Measurements from ENCODE around the gene CGB8.

The CGB8 gene

DNA sequence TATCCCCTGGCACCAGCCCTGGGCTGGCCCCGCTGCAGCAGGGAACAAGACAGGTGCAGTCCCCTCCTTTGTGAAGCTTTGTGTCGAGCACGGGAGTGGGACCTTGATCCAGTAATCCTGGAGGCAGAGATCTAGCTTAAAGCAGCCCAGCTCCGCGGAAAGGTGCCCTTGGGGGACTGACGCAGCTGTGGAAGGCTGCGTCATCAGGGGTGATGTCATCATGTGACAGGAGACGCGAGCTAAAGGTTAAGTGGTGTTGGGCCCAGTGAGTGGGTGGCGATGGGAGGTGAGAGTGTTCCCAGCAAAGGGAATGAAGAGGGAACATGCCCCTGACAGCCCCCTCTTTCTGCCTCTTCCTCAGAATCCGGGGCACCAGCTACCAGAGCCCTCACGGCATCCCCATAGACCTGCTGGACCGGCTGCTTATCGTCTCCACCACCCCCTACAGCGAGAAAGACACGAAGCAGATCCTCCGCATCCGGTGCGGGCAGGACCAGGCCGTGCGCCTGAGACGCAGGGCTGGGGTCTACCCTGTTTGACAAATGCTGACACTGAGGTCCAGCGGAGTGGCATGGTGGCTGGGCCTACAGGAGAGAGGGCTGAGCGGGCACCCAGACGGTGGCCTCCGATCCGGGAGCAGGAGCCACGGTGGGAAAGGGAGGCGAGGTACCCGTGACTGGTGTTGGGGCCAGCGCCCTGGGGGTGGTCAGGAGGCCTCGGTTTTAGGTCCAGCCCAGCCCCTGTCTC is 34.6 kb downstream of the CGB8 start:
- TF ChIP-seq, protein P1, sequence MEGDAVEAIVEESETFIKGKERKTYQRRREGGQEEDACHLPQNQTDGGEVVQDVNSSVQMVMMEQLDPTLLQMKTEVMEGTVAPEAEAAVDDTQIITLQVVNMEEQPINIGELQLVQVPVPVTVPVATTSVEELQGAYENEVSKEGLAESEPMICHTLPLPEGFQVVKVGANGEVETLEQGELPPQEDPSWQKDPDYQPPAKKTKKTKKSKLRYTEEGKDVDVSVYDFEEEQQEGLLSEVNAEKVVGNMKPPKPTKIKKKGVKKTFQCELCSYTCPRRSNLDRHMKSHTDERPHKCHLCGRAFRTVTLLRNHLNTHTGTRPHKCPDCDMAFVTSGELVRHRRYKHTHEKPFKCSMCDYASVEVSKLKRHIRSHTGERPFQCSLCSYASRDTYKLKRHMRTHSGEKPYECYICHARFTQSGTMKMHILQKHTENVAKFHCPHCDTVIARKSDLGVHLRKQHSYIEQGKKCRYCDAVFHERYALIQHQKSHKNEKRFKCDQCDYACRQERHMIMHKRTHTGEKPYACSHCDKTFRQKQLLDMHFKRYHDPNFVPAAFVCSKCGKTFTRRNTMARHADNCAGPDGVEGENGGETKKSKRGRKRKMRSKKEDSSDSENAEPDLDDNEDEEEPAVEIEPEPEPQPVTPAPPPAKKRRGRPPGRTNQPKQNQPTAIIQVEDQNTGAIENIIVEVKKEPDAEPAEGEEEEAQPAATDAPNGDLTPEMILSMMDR (IDR thresholded peaks at IDR 0.05; ENCODE audit: poor library complexity, severe bottlenecking): no peak
- peak; percentile 56 for DNase-seq (ENCODE audit: low spot score)
- peaks cover 38% of the 10 kb centered on the region for H3K36me3 ChIP-seq (ENCODE audit: low read depth)

DNA sequence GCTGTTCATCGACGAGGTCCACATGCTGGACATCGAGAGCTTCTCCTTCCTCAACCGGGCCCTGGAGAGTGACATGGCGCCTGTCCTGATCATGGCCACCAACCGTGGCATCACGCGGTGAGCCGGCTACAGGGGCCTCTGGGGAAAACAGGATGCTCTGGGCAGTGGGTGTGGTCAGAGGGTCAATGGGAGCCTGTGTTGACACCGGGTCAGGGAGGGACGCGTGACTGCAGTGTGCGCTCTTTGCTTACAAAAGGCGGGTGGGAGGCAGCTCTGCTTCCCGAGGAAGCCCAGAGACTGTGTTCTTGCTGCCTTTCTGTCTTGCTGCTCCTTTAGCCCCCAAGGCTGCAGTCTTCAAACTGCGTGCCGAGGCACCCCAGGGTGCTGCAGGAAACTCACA is 37.7 kb downstream of the CGB8 start:
- TF ChIP-seq, protein P1 (IDR thresholded peaks at IDR 0.05; ENCODE audit: poor library complexity, severe bottlenecking): no peak
- Histone ChIP-seq H3K27me3 (ENCODE audit: insufficient read depth, poor library complexity, severe bottlenecking) (no peaks in the 10 kb centered on the region), H3K4me3 (ENCODE audit: severe bottlenecking) (no peak overlapping the region), H3K27ac (ENCODE audit: poor library complexity, severe bottlenecking) (no peak overlapping the region), H3K9me3 (ENCODE audit: severe bottlenecking) (no peaks in the 10 kb centered on the region), H3K36me3 (ENCODE audit: low read depth) (peaks cover 63% of the 10 kb centered on the region), H3K4me1 (ENCODE audit: insufficient read depth, poor library complexity, severe bottlenecking) (no peaks in the 10 kb centered on the region)
- ATAC-seq (ENCODE audit: low read depth): no peak
- no peak for DNase-seq (ENCODE audit: low spot score)

More for the DNA sequence above, 34.6 kb downstream of the CGB8 start:
- H3K4me1 ChIP-seq (ENCODE audit: insufficient read depth, poor library complexity, severe bottlenecking): no peaks in the 10 kb centered on the region
- no peaks in the 10 kb centered on the region for H3K27me3 ChIP-seq (ENCODE audit: insufficient read depth, poor library complexity, severe bottlenecking)
- H3K4me3 ChIP-seq (ENCODE audit: severe bottlenecking): no peak overlapping the region
- H3K27ac ChIP-seq (ENCODE audit: poor library complexity, severe bottlenecking): no peak overlapping the region
- H3K9me3 ChIP-seq (ENCODE audit: severe bottlenecking): no peaks in the 10 kb centered on the region
- ATAC-seq (ENCODE audit: low read depth): no peak

DNA sequence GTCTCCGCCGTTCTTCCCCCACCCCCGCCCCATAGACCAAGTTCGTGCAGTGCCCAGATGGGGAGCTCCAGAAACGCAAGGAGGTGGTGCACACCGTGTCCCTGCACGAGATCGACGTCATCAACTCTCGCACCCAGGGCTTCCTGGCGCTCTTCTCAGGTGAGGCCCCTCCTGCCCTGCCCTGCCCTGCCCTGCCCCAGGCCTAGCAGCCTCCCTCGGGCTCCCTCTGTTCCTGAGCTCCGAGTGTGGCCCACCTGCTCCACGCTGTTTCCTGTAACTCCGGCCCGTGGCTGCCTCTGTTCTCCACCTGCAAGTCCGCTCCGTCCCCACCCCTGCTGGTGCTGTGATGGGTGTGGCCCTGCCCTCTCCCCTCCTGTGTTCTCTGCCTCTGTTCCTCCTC is 38.5 kb downstream of the CGB8 start:
- no peaks in the 10 kb centered on the region for H3K27me3 ChIP-seq (ENCODE audit: insufficient read depth, poor library complexity, severe bottlenecking)
- H3K9me3 ChIP-seq (ENCODE audit: severe bottlenecking): no peaks in the 10 kb centered on the region
- no peak for ATAC-seq (ENCODE audit: low read depth)
- TF ChIP-seq, protein P1 (IDR thresholded peaks at IDR 0.05; ENCODE audit: poor library complexity, severe bottlenecking): no peak
- no peaks in the 10 kb centered on the region for H3K4me1 ChIP-seq (ENCODE audit: insufficient read depth, poor library complexity, severe bottlenecking)
- DNase-seq (ENCODE audit: low spot score): no peak
- no peak overlapping the region for H3K4me3 ChIP-seq (ENCODE audit: severe bottlenecking)
- H3K36me3 ChIP-seq (ENCODE audit: low read depth): peaks cover 67% of the 10 kb centered on the region
- no peak overlapping the region for H3K27ac ChIP-seq (ENCODE audit: poor library complexity, severe bottlenecking)

DNA sequence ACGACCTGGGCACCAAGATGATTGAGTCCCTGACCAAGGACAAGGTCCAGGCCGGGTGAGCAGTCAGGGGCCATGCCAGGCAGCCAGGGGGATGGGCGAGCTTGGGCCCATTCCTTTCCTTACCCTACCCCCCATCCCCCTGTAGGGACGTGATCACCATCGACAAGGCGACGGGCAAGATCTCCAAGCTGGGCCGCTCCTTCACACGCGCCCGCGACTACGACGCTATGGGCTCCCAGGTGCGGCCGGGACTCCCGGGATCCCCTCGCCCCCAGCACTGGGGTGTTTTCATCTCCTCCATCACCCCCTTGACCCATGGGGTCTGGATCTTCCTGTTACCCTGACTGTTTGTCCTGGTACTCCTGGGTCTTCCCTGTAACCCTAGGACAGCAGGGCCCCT is 39.1 kb downstream of the CGB8 start:
- H3K4me1 ChIP-seq (ENCODE audit: insufficient read depth, poor library complexity, severe bottlenecking): no peaks in the 10 kb centered on the region
- no peak overlapping the region for H3K27ac ChIP-seq (ENCODE audit: poor library complexity, severe bottlenecking)
- no peaks in the 10 kb centered on the region for H3K9me3 ChIP-seq (ENCODE audit: severe bottlenecking)
- ATAC-seq (ENCODE audit: low read depth): no peak
- H3K27me3 ChIP-seq (ENCODE audit: insufficient read depth, poor library complexity, severe bottlenecking): no peaks in the 10 kb centered on the region
- H3K36me3 ChIP-seq (ENCODE audit: low read depth): peaks cover 67% of the 10 kb centered on the region
- DNase-seq (ENCODE audit: low spot score): no peak
- H3K4me3 ChIP-seq (ENCODE audit: severe bottlenecking): no peak overlapping the region
- TF ChIP-seq, protein P1 (IDR thresholded peaks at IDR 0.05; ENCODE audit: poor library complexity, severe bottlenecking): no peak

DNA sequence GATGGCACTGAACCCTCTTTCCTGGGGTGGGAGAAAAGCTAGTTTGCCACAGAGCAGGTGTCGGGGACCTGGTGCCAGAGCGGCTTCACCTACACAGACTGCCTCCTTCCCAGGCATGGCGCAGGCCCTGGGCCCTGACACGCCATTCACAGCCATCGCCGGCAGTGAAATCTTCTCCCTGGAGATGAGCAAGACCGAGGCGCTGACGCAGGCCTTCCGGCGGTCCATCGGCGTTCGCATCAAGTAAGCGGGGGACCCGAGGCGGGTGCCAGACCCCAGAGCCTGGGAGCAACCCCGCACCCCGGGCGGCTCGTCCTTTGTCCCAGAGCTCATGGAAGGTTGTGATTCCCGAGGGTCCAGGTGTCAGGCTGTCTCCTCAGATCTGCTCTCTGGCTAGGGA is 42.0 kb downstream of the CGB8 start:
- Histone ChIP-seq H3K36me3 (ENCODE audit: low read depth) (peaks cover 81% of the 10 kb centered on the region), H3K27ac (ENCODE audit: poor library complexity, severe bottlenecking) (no peak overlapping the region), H3K27me3 (ENCODE audit: insufficient read depth, poor library complexity, severe bottlenecking) (no peaks in the 10 kb centered on the region), H3K4me3 (ENCODE audit: severe bottlenecking) (no peak overlapping the region), H3K4me1 (ENCODE audit: insufficient read depth, poor library complexity, severe bottlenecking) (no peaks in the 10 kb centered on the region), H3K9me3 (ENCODE audit: severe bottlenecking) (no peaks in the 10 kb centered on the region)
- DNase-seq (ENCODE audit: low spot score) (no peak), ATAC-seq (ENCODE audit: low read depth) (no peak)
- TF ChIP-seq, protein P1 (IDR thresholded peaks at IDR 0.05; ENCODE audit: poor library complexity, severe bottlenecking): no peak

Data from RWPE2 (cell line).